ENCODE results near the gene SSBP2. TPM values are rescaled to one million over a fixed set of nuclear protein-coding genes. Genes with fewer than 3 reads are reported as not detected.

Gene SSBP2
- total and polyA plus RNA-seq, 2 of the 8 experiments (the other 6 are each of a cell fraction or from before 2014, with no cell fraction given), result 21.5 to 36.2 TPM

GRCh38 chr5:81556809-81557208 is 194.1 kb downstream of the SSBP2 start:
- Histone ChIP-seq H3K4me2 (ENCODE audit: insufficient read depth in 1 of 2, low read depth in 2 of 2, low read length in 2 of 2) (no peak overlapping the region), H4K5ac (ENCODE audit: insufficient read length, low read depth, low read length) (no peak overlapping the region), H3K4ac (replicated peaks; ENCODE audit: insufficient read length, low read depth, low read length) (no peak overlapping the region), H2BK5ac (ENCODE audit: low read depth, low read length) (no peak overlapping the region), H4K91ac (replicated peaks; ENCODE audit: insufficient read length, low read length) (no peak overlapping the region), H3K4me3 (ENCODE audit: extremely low read depth in 1 of 4, insufficient read depth in 2 of 4, low read depth in 3 of 4, low read length in 4 of 4) (no peak overlapping the region), H3K27ac (ENCODE audit: low read depth, low read length) (no peak overlapping the region), H3K27me3 (replicated peaks in 1 of 4; ENCODE audit: control insufficient read depth in 3 of 4, extremely low read depth in 1 of 4, insufficient read depth in 3 of 4, low read length in 3 of 4) (no peaks in the 10 kb centered on the region), H3K18ac (ENCODE audit: extremely low read depth, low read length) (no peak overlapping the region), H2BK15ac (ENCODE audit: low read length) (no peak overlapping the region), H3K56ac (replicated peaks; ENCODE audit: insufficient read length, low read depth, low read length) (no peak overlapping the region), H3K14ac (ENCODE audit: insufficient read length) (no peak overlapping the region), H3K4me1 (replicated peaks in 1 of 4; ENCODE audit: control insufficient read depth in 3 of 4, insufficient read depth in 4 of 4, low read length in 3 of 4) (no peaks in the 10 kb centered on the region), H4K8ac (ENCODE audit: extremely low read depth, insufficient read depth, low read length) (no peak overlapping the region), H2BK20ac (ENCODE audit: low read length) (no peak overlapping the region), H2BK120ac (replicated peaks; ENCODE audit: low read depth, low read length) (no peak overlapping the region), H3K23ac (ENCODE audit: insufficient read length) (no peak overlapping the region), H3K9ac (replicated peaks in 1 of 4; ENCODE audit: extremely low read depth in 1 of 4, low read depth in 3 of 4, low read length in 3 of 4) (no peak overlapping the region), H2AFZ (ENCODE audit: low read length) (no peak overlapping the region), H3K36me3 (ENCODE audit: control insufficient read depth in 2 of 4, insufficient read depth in 4 of 4, low read length in 3 of 4) (no peaks in the 10 kb centered on the region), H3K79me1 (ENCODE audit: low read depth, low read length) (no peaks in the 10 kb centered on the region), H3K23me2 (ENCODE audit: low read depth, low read length) (no peaks in the 10 kb centered on the region), H3K9me3 (ENCODE audit: insufficient read depth in 2 of 2, low read depth in 1 of 2, low read length in 1 of 2) (no peaks in the 10 kb centered on the region), H2AK5ac (ENCODE audit: low read depth, low read length) (no peak overlapping the region), H4K20me1 (replicated peaks in 1 of 2; ENCODE audit: control insufficient read depth in 1 of 2, insufficient read depth in 2 of 2, low read length in 2 of 2) (no peaks in the 10 kb centered on the region), H2BK12ac (ENCODE audit: low read depth, low read length) (no peak overlapping the region), H3K79me2 (ENCODE audit: control insufficient read depth in 1 of 2, insufficient read depth in 2 of 2, low read length in 2 of 2) (no peaks in the 10 kb centered on the region)
- no peak for FAIRE-seq
- ChIA-PET CTCF (ENCODE audit: partially characterized antibody) (no interaction called here), POLR2A (ENCODE audit: partially characterized antibody) (no interaction called here)
- TF ChIP-seq, protein P1, sequence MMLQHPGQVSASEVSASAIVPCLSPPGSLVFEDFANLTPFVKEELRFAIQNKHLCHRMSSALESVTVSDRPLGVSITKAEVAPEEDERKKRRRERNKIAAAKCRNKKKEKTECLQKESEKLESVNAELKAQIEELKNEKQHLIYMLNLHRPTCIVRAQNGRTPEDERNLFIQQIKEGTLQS (IDR thresholded peaks at IDR 0.05; ENCODE audit: insufficient read depth, low read depth, low read length), result no peak
- TF ChIP-seq BACH1 (IDR thresholded peaks at IDR 0.05; ENCODE audit: low read length) (no peak), RNF2 (IDR thresholded peaks at IDR 0.05; ENCODE audit: borderline replicate concordance, low read depth, low read length, missing control alignments, poor library complexity, severe bottlenecking) (no peak), GABPA (IDR thresholded peaks at IDR 0.05; ENCODE audit: borderline replicate concordance, insufficient read depth, low read length) (no peak), EZH2 (IDR thresholded peaks at IDR 0.05; ENCODE audit: low read depth, low read length, severe bottlenecking) (no peak), PHF8 (conservative IDR thresholded peaks at IDR 0.05; ENCODE audit: low read depth, low read length) (no peak), ZNF274 (IDR thresholded peaks at IDR 0.05; ENCODE audit: borderline replicate concordance, extremely low read depth, low read length) (no peak)
- no peak for DNase-seq (ENCODE audit: low read depth in 1 of 2, low spot score in 2 of 2)
